ENCODE measurements around the gene ATP9B.

Gene ATP9B, protein sequence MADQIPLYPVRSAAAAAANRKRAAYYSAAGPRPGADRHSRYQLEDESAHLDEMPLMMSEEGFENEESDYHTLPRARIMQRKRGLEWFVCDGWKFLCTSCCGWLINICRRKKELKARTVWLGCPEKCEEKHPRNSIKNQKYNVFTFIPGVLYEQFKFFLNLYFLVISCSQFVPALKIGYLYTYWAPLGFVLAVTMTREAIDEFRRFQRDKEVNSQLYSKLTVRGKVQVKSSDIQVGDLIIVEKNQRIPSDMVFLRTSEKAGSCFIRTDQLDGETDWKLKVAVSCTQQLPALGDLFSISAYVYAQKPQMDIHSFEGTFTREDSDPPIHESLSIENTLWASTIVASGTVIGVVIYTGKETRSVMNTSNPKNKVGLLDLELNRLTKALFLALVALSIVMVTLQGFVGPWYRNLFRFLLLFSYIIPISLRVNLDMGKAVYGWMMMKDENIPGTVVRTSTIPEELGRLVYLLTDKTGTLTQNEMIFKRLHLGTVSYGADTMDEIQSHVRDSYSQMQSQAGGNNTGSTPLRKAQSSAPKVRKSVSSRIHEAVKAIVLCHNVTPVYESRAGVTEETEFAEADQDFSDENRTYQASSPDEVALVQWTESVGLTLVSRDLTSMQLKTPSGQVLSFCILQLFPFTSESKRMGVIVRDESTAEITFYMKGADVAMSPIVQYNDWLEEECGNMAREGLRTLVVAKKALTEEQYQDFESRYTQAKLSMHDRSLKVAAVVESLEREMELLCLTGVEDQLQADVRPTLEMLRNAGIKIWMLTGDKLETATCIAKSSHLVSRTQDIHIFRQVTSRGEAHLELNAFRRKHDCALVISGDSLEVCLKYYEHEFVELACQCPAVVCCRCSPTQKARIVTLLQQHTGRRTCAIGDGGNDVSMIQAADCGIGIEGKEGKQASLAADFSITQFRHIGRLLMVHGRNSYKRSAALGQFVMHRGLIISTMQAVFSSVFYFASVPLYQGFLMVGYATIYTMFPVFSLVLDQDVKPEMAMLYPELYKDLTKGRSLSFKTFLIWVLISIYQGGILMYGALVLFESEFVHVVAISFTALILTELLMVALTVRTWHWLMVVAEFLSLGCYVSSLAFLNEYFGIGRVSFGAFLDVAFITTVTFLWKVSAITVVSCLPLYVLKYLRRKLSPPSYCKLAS

DNA sequence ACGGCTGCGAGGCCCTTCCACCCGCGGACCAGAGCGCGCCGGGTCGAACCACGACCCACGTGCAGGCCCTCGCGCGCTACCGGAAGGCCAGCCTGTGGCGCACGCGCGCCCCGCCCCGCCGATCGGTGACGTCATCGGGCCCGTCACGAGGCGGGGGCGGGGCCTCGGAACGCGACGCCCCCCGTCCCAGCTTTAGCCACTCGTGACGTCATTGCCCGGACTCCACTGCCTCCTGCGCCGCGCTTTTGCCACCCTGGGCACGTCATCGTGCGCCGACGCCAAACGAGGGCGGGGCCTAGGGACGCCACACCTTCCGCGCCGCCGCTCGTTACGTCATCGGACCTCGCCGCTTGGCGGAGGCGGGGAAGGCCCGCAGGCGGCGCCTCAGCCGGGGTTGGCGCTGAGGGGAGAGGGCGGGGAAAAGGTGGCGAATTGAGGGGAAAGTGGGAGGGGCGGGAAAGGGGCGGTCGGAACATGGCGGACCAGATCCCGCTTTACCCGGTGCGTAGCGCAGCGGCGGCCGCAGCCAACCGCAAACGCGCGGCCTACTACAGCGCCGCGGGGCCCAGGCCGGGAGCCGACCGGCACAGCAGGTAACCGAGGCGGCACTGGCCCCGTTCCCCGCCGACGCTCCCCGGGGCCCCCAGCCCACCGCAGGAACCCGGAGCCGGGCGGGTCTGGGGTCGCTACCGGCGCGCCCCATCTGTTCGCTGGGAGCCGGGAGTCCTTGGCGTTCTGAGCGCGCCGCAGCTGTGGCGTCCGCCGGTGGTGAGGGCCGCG lies at the start of gene ATP9B:
Gene ATP9B (plus strand): TSS at position 458 of the 780 bp plus-strand sequence. CDS start 17 bp downstream, at position 475.
- peak; percentile 61 to 99 (median 96) for DNase-seq

DNA sequence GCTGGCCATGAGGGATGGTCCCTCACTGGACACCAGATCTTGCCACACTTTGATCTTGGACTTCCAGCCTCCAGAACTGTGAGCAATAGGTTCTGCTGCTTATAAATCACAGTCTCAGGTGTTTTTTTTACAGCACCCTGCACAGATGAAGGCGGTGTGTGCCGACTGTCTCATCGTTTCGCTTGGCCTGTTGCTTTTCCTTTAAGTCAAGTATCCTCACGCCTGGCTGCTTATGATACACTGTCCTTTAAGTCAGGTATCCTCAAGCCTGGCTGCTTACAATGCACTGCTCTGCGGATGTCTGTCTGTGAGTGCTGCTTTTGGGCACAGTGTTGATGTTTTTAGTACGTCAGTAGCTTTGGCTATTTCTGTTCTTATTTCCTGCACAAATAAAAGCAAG lies 49.3 kb upstream of the ATP9B start:
- DNase-seq: no peak

DNA sequence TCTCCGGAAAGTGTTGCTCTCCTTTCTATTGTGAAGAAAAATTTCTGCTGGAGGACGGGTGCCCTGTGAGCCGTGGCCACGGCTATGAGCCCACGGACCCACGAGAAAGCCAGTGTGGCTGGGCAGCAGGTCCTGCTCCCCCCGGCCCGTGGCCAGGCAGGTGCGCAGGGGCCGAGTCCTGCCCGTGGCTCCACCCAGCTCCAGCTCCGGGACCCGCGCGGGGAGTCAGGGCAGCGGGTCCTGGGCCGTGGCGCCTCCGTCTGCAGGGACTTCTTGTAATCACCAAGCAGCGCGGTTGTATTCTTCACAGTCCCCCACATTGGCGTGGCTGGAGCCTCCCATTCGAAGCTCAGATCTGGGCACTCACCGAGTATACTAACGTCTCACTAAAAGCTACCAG lies 46.6 kb upstream of the ATP9B start:
- no peak for DNase-seq

DNA sequence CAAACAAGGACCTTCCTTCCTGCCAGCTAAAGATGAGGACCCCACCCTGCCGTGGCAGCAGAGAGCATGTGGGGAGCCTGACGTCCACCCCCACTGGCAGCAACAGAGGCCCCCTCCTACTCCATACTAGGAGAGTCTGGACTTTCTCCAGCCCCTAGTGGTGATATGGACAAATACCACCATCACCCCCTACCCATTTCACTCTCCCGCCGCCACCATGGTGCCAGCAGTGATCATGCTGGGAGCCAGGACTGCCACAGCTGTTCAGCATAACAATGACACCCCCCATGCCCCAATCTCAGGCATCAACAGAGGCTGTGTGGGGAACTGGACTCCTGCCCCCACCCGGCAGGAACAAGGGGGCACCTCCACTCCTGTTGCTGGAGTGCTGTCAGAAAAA lies 42.7 kb upstream of the ATP9B start:
- DNase-seq: no peak

DNA sequence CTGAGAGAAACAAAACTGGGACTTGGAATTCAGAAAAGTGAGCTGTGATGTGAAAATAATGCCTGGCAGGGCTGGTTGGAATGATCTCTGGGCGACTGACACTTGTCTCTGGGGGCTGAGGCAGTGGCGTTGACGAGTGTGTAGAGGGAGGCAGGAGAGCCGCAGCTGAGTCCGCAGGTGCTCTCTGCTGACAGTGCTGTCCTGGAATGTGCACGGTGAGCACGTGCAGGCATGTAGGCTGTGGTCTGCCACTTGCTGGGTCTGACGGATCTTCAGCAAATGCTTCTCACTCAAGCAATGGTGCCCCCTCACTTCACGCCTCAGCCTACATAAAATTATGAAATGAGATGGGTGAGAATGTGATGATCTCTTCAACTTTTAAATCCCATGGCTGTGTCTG lies 38.5 kb upstream of the ATP9B start:
- no peak for DNase-seq

DNA sequence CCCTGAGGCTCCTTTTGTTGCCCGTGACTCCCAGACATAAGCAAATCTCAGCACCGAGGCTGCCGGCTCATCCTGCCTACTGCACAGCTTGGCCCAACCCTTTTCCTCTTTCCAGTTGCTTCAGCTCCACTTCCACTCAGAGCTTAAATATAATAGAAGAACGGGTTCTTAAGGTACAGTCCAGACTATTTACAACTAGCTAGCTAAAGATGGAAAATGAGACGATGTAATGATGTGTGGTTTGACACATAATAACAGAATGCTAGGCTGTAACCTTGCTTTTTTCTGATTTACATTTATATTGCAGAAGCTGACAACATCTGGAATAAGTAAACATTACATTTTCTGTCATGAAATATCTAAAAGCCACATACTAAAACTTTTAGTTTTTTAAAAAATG lies 26.9 kb upstream of the ATP9B start:
- no peak for DNase-seq

DNA sequence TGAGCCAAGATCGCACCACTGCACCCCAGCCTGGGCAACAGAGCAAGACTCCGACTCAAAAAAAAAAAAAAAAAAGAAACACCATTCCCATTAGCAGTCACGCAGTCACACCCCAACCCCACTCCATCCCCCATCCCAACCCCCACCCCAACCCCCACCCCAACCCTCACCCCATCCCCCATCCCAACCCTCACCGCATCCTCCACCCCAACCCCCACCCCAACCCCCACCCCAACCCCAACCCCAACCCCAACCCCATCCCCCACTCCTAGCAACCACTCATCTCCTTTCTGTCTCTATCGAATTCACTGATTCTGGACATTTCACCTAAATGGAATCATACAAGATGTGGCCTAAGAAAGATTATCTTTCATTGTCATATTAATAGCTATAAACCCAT lies 25.9 kb upstream of the ATP9B start:
- no peak for DNase-seq

DNA sequence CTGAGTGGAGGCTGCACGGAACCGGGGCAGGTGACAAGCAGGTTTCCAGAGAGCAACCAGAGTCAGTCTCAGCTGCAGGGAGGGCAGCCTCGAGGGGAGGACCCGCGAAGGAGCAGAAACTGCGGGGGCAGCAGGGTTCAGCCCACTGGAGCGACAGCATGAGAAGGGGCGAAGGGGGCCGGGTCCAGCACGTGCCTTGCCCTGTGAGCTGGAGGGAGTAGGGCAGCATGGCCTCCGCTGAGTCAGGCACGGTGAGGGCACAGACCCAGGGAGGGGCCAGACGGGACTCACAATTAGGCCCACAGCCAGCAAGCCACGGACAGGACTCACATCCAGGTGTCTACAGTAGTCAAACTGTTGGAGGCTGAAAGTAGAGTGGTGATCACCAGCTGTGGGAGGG lies 22.7 kb upstream of the ATP9B start:
- no peak for DNase-seq

DNA sequence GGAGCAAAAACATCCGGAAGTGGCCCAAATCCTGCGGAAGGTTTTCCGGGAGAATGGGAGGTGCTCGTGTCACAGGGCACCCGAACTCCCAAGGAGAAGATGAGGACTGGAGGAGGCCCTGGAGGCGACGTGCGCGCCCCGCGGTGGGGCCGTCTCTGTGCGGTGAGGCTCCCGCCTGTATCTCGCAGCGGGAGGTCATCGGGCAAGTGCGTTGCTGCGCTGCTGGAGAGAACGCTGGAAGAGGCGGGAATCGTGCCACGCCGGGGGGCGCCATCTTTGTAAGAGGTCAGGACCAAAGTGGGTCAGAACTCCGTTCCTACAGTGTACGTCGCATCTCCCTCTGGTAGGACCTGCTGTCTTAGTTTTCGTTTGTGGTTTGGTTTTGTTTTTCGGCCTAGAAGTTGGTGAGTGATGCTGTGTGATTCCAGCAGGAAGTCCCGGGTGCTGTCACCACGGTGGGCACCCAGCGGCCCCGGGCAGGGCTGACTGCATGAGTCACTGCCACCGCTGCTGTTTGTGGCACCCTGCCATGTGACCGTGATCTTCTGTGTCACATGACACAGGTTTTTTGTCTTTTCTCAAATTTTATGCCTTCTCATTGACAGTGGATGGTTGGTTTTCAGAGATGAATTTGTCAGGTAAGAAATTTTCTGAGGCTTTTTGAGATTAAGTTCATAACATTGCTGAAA lies 21.5 kb upstream of the ATP9B start:
- DNase-seq: no peak

DNA sequence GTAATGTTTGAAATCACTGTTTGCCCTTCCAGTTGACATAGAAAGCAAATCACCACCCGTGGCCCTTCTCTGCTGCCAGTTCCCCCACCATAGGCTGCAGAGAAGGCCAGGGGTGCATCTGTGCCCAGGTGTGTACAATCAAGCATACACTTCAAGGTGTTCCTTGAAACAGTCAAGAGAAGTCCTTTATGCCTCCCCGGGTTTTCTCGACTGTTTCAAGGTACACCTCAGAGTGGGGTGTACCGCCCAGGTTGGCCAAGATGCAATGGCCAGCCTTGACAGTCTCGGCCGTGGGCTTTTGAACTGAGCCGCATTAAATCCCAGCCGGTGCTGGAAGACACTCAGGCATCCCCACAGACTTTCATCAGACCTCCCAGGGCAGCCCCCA lies 21.0 kb upstream of the ATP9B start:
- DNase-seq: no peak

DNA sequence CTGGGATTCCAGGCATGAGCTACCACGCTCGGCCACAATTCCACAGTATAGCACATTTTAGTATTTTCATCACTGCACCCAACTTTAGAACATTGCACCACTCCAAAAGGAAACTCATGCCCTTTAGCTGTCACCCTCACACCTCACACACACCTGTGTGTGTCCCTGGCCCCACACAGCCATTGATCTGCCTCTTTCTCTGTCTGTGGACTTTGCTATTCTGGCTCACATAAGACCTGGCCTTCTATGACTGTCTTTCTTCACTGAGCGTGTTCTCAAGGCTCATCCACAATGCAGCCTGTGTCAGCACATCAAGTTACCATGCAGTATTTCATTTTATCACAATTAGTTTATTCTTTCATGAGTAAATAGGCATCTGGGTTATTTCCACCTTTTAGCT lies 19.7 kb upstream of the ATP9B start:
- no peak for DNase-seq

DNA sequence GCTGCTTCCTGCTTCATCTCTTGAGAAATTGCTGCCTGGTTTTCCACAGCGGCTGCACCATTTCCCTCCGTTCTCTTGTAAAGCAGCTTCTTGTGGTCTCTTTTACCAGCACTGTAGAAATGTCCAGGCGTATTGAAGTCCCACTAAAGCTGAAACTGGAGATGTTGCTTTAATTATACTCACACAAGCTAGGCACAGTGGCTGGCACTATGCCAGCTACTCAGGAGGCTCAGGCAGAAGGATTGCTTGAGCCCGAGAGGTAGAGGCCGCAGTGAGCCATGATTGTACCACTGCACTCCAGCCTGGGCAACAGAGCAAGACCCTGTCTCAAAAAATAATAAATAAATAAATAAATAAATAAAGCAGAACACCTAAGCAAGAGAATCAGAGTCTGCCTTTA lies 19.2 kb upstream of the ATP9B start:
- DNase-seq: no peak

DNA sequence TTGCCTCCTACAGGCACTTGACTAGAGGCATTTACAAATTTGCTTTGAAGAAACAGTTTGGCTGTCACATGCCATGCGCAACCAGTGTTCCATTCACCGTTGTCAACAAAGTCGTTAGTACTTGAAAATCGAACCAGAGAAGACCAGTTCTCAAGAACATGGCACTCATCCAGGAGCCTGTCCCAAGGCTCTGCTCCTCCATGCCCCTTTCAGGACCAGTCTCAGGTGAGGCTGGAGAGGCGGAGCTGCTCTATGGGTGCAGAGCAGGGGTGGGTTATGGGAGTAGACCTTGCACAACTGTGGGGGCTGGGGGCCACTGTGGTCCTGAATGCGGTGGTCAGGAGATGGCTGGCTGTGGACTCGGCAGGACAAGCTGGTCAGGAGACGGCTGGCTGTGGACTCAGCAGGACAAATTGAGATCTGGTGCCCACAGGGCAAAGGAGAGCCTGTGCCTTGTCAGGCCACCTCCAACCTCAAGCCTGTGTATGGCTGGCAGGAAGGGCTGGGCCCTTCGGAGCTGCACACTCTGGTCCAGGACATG lies 12.3 kb upstream of the ATP9B start:
- no peak for DNase-seq

DNA sequence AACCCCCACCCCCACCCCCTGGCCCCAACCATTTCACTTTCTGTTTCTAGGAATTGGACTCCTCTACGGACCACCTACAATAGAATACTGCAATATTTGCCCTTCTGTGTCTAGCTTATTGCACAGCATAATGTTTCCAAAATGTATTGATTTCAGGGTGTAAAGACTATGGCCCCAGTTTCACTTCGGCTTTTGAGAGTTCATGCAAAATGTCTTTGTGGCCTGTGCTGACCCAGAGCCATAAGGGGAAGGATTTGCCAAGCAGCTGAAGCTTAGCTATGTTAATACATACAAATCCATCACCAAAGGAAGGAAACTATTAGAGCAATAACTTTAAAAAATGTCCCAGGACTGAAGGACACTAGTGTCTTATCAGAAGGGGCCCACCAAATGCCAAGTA lies 11.2 kb upstream of the ATP9B start:
- no peak for DNase-seq

DNA sequence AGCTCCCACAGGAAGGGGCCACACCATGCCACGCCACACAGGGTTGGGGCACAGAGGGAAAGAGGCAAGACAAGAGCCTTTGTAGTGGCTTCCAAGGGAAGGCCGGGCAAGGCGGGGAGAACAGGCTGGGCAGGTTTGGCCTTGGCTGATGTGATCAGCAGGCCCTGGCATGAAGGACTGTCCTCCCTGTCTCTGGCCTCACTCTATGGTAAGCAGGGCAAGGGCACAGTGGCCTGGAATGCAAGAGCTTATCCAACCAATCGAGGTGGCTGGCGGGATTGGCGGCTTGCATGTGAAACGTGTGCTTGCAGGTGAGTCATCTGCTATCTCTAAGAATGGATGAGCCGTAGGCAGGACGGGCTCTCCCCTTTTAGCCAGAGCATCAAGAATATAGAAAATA lies 6.4 kb upstream of the ATP9B start:
- no peak for DNase-seq

DNA sequence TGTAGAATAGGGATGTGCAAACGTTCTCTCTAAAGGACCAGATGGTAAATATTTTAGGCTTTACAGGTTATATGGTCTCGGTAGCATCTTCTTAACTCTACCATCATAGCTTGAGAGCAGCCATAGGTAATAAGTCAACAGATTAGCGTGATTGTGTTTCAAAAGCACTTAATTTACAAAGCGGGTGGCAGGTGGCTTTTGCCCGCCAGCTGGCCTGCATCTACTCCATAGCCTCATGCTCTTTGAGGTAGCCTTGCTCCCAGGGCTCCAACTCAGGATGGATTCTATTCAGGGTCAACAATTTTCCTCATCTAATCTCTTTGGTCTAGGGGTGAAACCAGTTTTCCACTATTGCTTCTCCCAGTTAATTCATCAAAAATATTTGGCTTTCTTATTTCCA lies 5.0 kb upstream of the ATP9B start:
- DNase-seq: no peak

DNA sequence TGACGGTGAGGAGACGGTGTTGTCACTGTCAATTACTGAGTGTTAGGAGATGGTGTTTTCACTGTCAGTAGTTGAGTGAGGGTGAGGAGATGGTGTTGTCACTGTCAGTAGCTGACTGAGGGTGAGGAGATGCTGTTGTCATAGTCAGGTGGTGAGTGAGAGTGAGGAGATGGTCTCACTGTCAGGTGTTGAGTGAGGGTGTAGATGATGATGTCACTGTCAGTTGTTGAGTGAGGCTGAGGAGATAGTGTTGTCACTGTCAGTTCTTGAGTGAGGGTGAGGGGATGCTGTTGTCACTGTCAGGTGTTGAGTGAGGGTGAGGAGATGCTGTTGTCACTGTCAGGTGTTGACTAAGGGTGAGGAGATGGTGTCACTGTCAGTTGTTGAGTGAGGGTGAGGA lies 3.4 kb upstream of the ATP9B start:
- DNase-seq: no peak

DNA sequence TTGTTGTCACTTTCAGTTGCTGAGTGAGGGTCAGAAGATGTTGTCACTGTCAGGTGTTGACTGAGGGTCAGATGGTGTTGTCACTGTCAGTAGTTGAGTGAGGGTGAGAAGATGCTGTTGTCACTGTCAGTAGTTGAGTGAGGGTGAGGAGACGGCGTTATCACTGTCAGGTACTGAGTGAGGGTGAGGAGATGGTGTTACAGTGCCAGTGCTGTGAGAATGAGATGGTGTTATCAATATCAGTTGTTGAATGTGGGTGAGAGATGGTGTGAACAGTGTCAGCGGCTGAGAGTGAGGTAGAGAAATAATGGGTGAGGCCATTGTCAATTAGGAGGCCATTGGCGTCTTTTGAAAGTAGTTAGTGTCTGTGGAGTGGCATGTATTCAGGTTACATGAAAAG lies 1.6 kb upstream of the ATP9B start:
- DNase-seq: no peak

DNA sequence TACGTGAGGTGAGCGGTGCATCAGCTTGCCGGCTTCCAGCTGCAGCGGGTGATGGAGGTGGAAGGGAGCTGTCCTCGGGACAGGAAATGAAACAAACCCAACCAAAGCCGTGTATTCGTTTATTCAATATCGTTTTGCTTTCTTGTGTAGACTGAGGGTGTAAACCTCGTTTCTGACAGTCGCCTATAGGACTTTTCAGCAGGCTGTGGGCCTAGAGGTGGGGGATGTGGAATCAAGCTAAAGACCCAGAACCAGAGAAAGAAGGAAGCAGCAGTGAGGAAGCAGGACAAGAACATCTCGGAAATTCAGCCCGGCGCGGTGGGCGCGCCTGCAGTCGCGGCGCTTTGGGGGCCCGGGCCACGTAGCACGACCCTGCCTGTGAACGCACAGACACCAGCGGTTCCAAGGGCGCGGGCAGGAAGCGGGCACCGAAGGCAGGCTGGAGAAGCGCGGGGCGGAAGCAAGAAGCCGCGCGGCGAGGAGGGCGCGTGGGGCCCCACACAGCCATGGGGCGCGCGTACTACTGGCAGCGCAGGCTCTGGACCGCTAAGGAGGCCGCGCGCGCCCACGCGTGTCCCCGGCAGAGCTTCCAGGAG lies 755 bp upstream of the ATP9B start:
- DNase-seq: peak in 12 of 51 donors; percentile 13 to 79 (median 51)

DNA sequence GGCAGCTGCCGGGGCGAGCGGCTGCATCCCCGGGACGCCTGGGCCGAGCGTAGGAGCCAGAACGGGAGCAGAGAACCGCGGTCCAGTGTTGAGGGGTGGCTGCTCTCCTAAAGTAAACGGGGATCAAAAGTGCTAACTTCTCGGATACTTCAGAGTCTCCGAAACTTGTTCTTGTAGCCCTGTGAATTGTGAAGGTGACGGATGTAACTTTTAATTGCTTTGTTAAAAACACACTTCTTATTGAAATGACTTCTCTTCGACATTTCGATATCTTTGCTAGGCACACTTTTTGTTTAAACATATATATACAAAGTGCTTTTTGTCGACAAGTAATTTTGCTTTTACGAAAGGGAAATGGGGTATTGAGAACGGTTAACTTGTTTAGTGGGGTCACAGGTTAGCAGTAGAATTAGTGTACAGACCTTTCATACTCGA lies 540 bp downstream of the ATP9B start:
- no peak for DNase-seq

Data from hypothalamus (tissue), 51 donors.